Keratinocyte (primary cell): ENCODE data around the gene KCNT2. TPM values are rescaled to one million over a fixed set of nuclear protein-coding genes. Genes with fewer than 3 reads are reported as not detected.

Experiments
- DNase-seq: peaks from one replicate; pipeline ENCODE4 v3.0.0-alpha.2; 2011; ENCODE audit warnings: low read depth, missing footprints, low spot score
- FAIRE-seq: peaks from 2 replicates; lab custom pipeline; 2011; peaks lifted over from hg19 to GRCh38; lab: Jason Lieb, UNC
- H2AFZ ChIP-seq: 2 replicates; pipeline ENCODE4 v1.6.0; 2012; ENCODE audit warnings: low read length, control low read depth, inconsistent platforms; ENCODE audit not compliant: control insufficient read depth
- H3K27ac ChIP-seq: 2 replicates; pipeline ENCODE4 v1.5.1; 2011; ENCODE audit warnings: low read length; ENCODE audit not compliant: control insufficient read depth, insufficient read depth
- H3K27me3 ChIP-seq: 3 replicates; pipeline ENCODE4 v1.6.0; 2011; ENCODE audit warnings: low read length; ENCODE audit not compliant: control insufficient read depth, insufficient read depth; ENCODE audit errors: extremely low read depth
- H3K36me3 ChIP-seq, 2 experiments: 2 replicates in 1 of 2; 3 replicates in 1 of 2; pipeline ENCODE4 v1.5.1; 2011; ENCODE audit warnings: low read length in 2 of 2, mild to moderate bottlenecking in 1 of 2; ENCODE audit not compliant: control insufficient read depth in 2 of 2, insufficient read depth in 2 of 2; ENCODE audit errors: extremely low read depth in 1 of 2
- H3K4me1 ChIP-seq: 3 replicates; pipeline ENCODE4 v1.5.1; 2011; ENCODE audit warnings: low read length; ENCODE audit not compliant: control insufficient read depth, insufficient read depth; ENCODE audit errors: extremely low read depth
- H3K4me2 ChIP-seq: 3 replicates; pipeline ENCODE4 v1.6.0; 2011; ENCODE audit warnings: low read depth, low read length; ENCODE audit not compliant: control insufficient read depth, insufficient read depth; ENCODE audit errors: extremely low read depth
- H3K4me3 ChIP-seq, 3 experiments: fragments of 200-600 bp in 1 of 3; sonication (generic) in 1 of 3; 2 replicates in 2 of 3; 3 replicates in 1 of 3; pipeline ENCODE4 v1.5.1; 2011 to 2016; ENCODE audit warnings: low read length in 3 of 3, mild to moderate bottlenecking in 3 of 3, control low read depth in 2 of 3, inconsistent platforms in 1 of 3, low read depth in 1 of 3, mixed read lengths in 1 of 3, mixed run types in 1 of 3, moderate library complexity in 1 of 3; ENCODE audit not compliant: control insufficient read depth in 2 of 3, insufficient read depth in 2 of 3; ENCODE audit errors: extremely low read depth in 1 of 3
- H3K79me2 ChIP-seq: 2 replicates; pipeline ENCODE4 v1.6.0; 2012; ENCODE audit warnings: low read length; ENCODE audit not compliant: control insufficient read depth, insufficient read depth
- H3K9ac ChIP-seq: 3 replicates; pipeline ENCODE4 v1.6.0; 2011; ENCODE audit warnings: low read length; ENCODE audit not compliant: control insufficient read depth, insufficient read depth; ENCODE audit errors: extremely low read depth
- H3K9me1 ChIP-seq: 3 replicates; pipeline ENCODE4 v1.6.0; 2011; ENCODE audit warnings: low read length; ENCODE audit not compliant: control insufficient read depth, insufficient read depth; ENCODE audit errors: extremely low read depth
- H3K9me3 ChIP-seq: 2 replicates; pipeline ENCODE4 v1.5.1; 2012; ENCODE audit warnings: low read depth, low read length; ENCODE audit not compliant: control insufficient read depth
- H4K20me1 ChIP-seq: 3 replicates; pipeline ENCODE4 v1.6.0; 2011; ENCODE audit warnings: low read length; ENCODE audit not compliant: control insufficient read depth, insufficient read depth; ENCODE audit errors: extremely low read depth
- CTCF ChIP-seq, 3 experiments: IDR thresholded peaks in 1 of 3; conservative IDR thresholded peaks in 1 of 3; optimal IDR thresholded peaks in 1 of 3; 2 replicates in 2 of 3; 3 replicates in 1 of 3; pipeline versions ENCODE3 to v1.5.1; 2011; ENCODE audit warnings: low read length in 3 of 3, mild to moderate bottlenecking in 3 of 3, moderate library complexity in 2 of 3, control low read depth in 1 of 3, inconsistent platforms in 1 of 3; ENCODE audit not compliant: insufficient read depth in 2 of 3; ENCODE audit errors: extremely low read depth in 1 of 3
- EZH2 ChIP-seq: IDR thresholded peaks from one replicate; pipeline ENCODE4 v1.6.1; 2012; ENCODE audit warnings: inconsistent platforms, mild to moderate bottlenecking, low read length, moderate library complexity
- dilution Hi-C: fragments of 300-500 bp; cut with MboI; formaldehyde crosslinking; loops from one replicate; pipeline ENCODE4 v1.7.0; 2020; ENCODE audit warnings: low sequenced_read_pairs; ENCODE audit not compliant: extremely low pct_ligation_motif_present
- polyA plus RNA-seq, 5 experiments: library from polyadenylated mRNA; depleted of rRNA in 3 of 5; stranded (reverse) in 3 of 5; stranded (forward) in 1 of 5; unstranded in 1 of 5; fragments of >200 nt; gene quantifications; 1 replicate in 1 of 5; 2 replicates in 3 of 5; 3 replicates in 1 of 5; pipeline versions ENCODE4 v1.2.1 to v1.2.3, GENCODE V29; 2011 to 2012; ENCODE audit warnings: missing spikeins in 2 of 5, low read depth in 1 of 5, low replicate concordance in 1 of 5

KCNT2 gene
- polyA plus RNA-seq, 1 donor (not counting 4 experiments of a cell fraction or from before 2014, with no cell fraction given): not detected

- no peaks in the 10 kb centered on the region for H3K79me2 ChIP-seq
- no peaks in the 10 kb centered on the region for H3K27me3 ChIP-seq
- no peaks in the 10 kb centered on the region for H3K9me3 ChIP-seq
- TF ChIP-seq EZH2 (no peak), CTCF (optimal IDR thresholded peaks at IDR 0.05 in 1 of 3, IDR thresholded peaks at IDR 0.05 in 1 of 3, conservative IDR thresholded peaks at IDR 0.05 in 1 of 3; ENCODE audit: extremely low read depth in 1 of 3, insufficient read depth in 2 of 3, low read length in 3 of 3) (no peak)
- no peaks in the 10 kb centered on the region for H3K36me3 ChIP-seq
- DNase-seq (no peak), FAIRE-seq (no peak)
- dilution Hi-C loops: no loop called here
- H2AFZ ChIP-seq: no peak overlapping the region
- no peaks in the 10 kb centered on the region for H3K9me1 ChIP-seq
- no peak overlapping the region for H3K4me3 ChIP-seq
- H4K20me1 ChIP-seq: no peaks in the 10 kb centered on the region
- no peak overlapping the region for H3K4me2 ChIP-seq
- no peak overlapping the region for H3K27ac ChIP-seq
- H3K9ac ChIP-seq: no peak overlapping the region
- no peaks in the 10 kb centered on the region for H3K4me1 ChIP-seq
Measured at GRCh38 chr1:196423612-196424011, 184.6 kb downstream of the KCNT2 start.

GRCh38 chr1:196418772-196419171 lies 189.5 kb downstream of the KCNT2 start:
- H3K27me3 ChIP-seq: no peaks in the 10 kb centered on the region
- TF ChIP-seq EZH2: no peak
- TF ChIP-seq CTCF (optimal IDR thresholded peaks at IDR 0.05 in 1 of 3, IDR thresholded peaks at IDR 0.05 in 1 of 3, conservative IDR thresholded peaks at IDR 0.05 in 1 of 3; ENCODE audit: extremely low read depth in 1 of 3, insufficient read depth in 2 of 3, low read length in 3 of 3): no peak
- no peaks in the 10 kb centered on the region for H3K4me1 ChIP-seq
- H3K4me2 ChIP-seq: no peak overlapping the region
- no peak overlapping the region for H3K4me3 ChIP-seq
- no peak overlapping the region for H3K27ac ChIP-seq
- FAIRE-seq (no peak), DNase-seq (no peak)
- H3K9me1 ChIP-seq: no peaks in the 10 kb centered on the region
- dilution Hi-C loops: no loop called here
- H3K36me3 ChIP-seq: no peaks in the 10 kb centered on the region
- no peak overlapping the region for H3K9ac ChIP-seq
- no peak overlapping the region for H2AFZ ChIP-seq
- H3K9me3 ChIP-seq: no peaks in the 10 kb centered on the region
- H3K79me2 ChIP-seq: no peaks in the 10 kb centered on the region
- no peaks in the 10 kb centered on the region for H4K20me1 ChIP-seq
